Breast epithelium (tissue), 4 donors: Measurements from ENCODE around the gene FHIT. TPM values are rescaled to one million over a fixed set of nuclear protein-coding genes. Genes with fewer than 3 reads are reported as not detected.

Source experiments
- DNase-seq, 2 donors: peaks; one replicate each; pipeline ENCODE4 v3.0.0-alpha.2; 2019; ENCODE audit warnings: low spot score in 2 of 2
- H3K27ac ChIP-seq, 2 donors: fragments of 200-600 bp; sonication (generic) in 1 of 2; one replicate each; pipeline ENCODE4 v1.5.1; 2016 to 2019; ENCODE audit warnings: mild to moderate bottlenecking in 1 of 2
- H3K27me3 ChIP-seq, 2 donors: fragments of 200-600 bp; sonication (generic) in 1 of 2; one replicate each; pipeline versions ENCODE4 v1.5.1 to v1.6.0; 2017 to 2019; ENCODE audit warnings: control low read depth in 1 of 2, mild to moderate bottlenecking in 1 of 2
- H3K36me3 ChIP-seq: fragments of 200-600 bp; one replicate; pipeline ENCODE4 v1.5.1; 2019
- H3K4me1 ChIP-seq, 2 donors: fragments of 200-600 bp; sonication (generic); one replicate each; pipeline ENCODE4 v1.5.1; 2016 to 2019; ENCODE audit warnings: control low read depth in 1 of 2
- H3K4me3 ChIP-seq, 3 donors: fragments of 200-600 bp; sonication (generic); 1 replicate in 2 of 3; 2 replicates in 1 of 3; pipeline ENCODE4 v1.5.1; 2016 to 2019; ENCODE audit warnings: mild to moderate bottlenecking in 3 of 3, moderate library complexity in 2 of 3
- H3K9me3 ChIP-seq, 2 donors: fragments of 200-600 bp; sonication (generic) in 1 of 2; one replicate each; pipeline ENCODE4 v1.5.1; 2016 to 2019; ENCODE audit warnings: control low read depth in 1 of 2
- CTCF ChIP-seq, 3 donors: fragments of 450-650 bp; IDR thresholded peaks; one replicate each; pipeline ENCODE4 v1.5.1; 2016 to 2017; ENCODE audit warnings: antibody characterized with exemption in 3 of 3, mild to moderate bottlenecking in 3 of 3, moderate library complexity in 3 of 3
- POLR2A ChIP-seq: fragments of 450-650 bp; IDR thresholded peaks from one replicate; pipeline ENCODE4 v1.6.1; 2016; ENCODE audit warnings: antibody characterized with exemption, mild to moderate bottlenecking, moderate library complexity
- POLR2AphosphoS5 ChIP-seq, 3 donors: sonication (generic); formaldehyde crosslinking; IDR thresholded peaks; one replicate each; pipeline ENCODE4 v1.6.1; 2017; ENCODE audit warnings: antibody characterized with exemption in 3 of 3
- intact Hi-C: fragments of 100-400 bp; cut with DNase I; formaldehyde crosslinking; loops from one replicate; pipeline ENCODE4 v1.15.1; 2023; ENCODE audit warnings: low total_unique reads
- total RNA-seq, 3 donors: library from RNA; depleted of rRNA; stranded (reverse); fragments of >200 nt; gene quantifications; one replicate each; pipeline ENCODE4 v1.1.0, GENCODE V29; 2016

Gene FHIT
- total RNA-seq, 3 donors from 2014 or later: 9.0 to 19.2 (median 17.7) TPM

GRCh38 chr3:59857589-59858346 is 1393.5 kb downstream of the FHIT start:
- Histone ChIP-seq H3K36me3 (no peaks in the 10 kb centered on the region), H3K27ac (no peak overlapping the region), H3K4me1 (no peaks in the 10 kb centered on the region), H3K27me3 (no peaks in the 10 kb centered on the region), H3K9me3 (no peaks in the 10 kb centered on the region), H3K4me3 (no peak overlapping the region)
- peak; percentile 68 to 81 for DNase-seq
- intact Hi-C loops: loop anchor here (10.0 kb wide), 1 partner anchor 283 kb away; no protein-coding TSS in a partner anchor
- TF ChIP-seq POLR2A (no peak), CTCF (IDR thresholded peaks at IDR 0.05) (peak; percentile 82 to 96 (median 94))

- DNase-seq: no peak
- TF ChIP-seq POLR2A (no peak), POLR2AphosphoS5 (IDR thresholded peaks at IDR 0.05) (no peak), CTCF (IDR thresholded peaks at IDR 0.05) (no peak)
- Histone ChIP-seq H3K36me3 (no peaks in the 10 kb centered on the region), H3K4me1 (no peaks in the 10 kb centered on the region), H3K9me3 (no peaks in the 10 kb centered on the region), H3K4me3 (no peak overlapping the region), H3K27me3 (no peaks in the 10 kb centered on the region), H3K27ac (no peak overlapping the region)
- intact Hi-C loops: loop anchor here (10.0 kb wide), 1 partner anchor 282 kb away; no protein-coding TSS in a partner anchor
Measured at GRCh38 chr3:59856934-59857460, 1394.3 kb downstream of the FHIT start.

- H3K27ac ChIP-seq: no peak overlapping the region
- no peaks in the 10 kb centered on the region for H3K36me3 ChIP-seq
- no peaks in the 10 kb centered on the region for H3K27me3 ChIP-seq
- H3K9me3 ChIP-seq: no peaks in the 10 kb centered on the region
- TF ChIP-seq POLR2A (no peak), CTCF (IDR thresholded peaks at IDR 0.05) (no peak), POLR2AphosphoS5 (IDR thresholded peaks at IDR 0.05) (no peak)
- intact Hi-C loops: loop anchor here (2.0 to 10.0 kb wide), 2 partner anchors 37 to 279 kb away; no protein-coding TSS in a partner anchor
- DNase-seq: no peak
- H3K4me1 ChIP-seq: no peaks in the 10 kb centered on the region
- H3K4me3 ChIP-seq: no peak overlapping the region
Measured at GRCh38 chr3:59854061-59854709, 1397.1 kb downstream of the FHIT start.

GRCh38 chr3:59850417-59850816 is 1400.8 kb downstream of the FHIT start:
- TF ChIP-seq POLR2AphosphoS5 (IDR thresholded peaks at IDR 0.05) (no peak), CTCF (IDR thresholded peaks at IDR 0.05) (no peak), POLR2A (no peak)
- H3K27ac ChIP-seq: no peak overlapping the region
- no peaks in the 10 kb centered on the region for H3K27me3 ChIP-seq
- DNase-seq: no peak
- no peak overlapping the region for H3K4me3 ChIP-seq
- no peaks in the 10 kb centered on the region for H3K9me3 ChIP-seq
- intact Hi-C loops: loop anchor here (10.0 kb wide), 1 partner anchor 276 kb away; no protein-coding TSS in a partner anchor
- no peaks in the 10 kb centered on the region for H3K36me3 ChIP-seq
- no peaks in the 10 kb centered on the region for H3K4me1 ChIP-seq

GRCh38 chr3:59845386-59845785 is 1405.9 kb downstream of the FHIT start:
- Histone ChIP-seq H3K9me3 (no peaks in the 10 kb centered on the region), H3K27me3 (no peaks in the 10 kb centered on the region), H3K4me1 (no peaks in the 10 kb centered on the region), H3K36me3 (no peaks in the 10 kb centered on the region), H3K27ac (no peak overlapping the region), H3K4me3 (no peak overlapping the region)
- intact Hi-C loops: no loop called here
- TF ChIP-seq POLR2A: no peak
- TF ChIP-seq CTCF (IDR thresholded peaks at IDR 0.05): no peak
- no peak for TF ChIP-seq POLR2AphosphoS5 (IDR thresholded peaks at IDR 0.05)
- no peak for DNase-seq
